ENCODE results near the gene PHACTR1.

DNA sequence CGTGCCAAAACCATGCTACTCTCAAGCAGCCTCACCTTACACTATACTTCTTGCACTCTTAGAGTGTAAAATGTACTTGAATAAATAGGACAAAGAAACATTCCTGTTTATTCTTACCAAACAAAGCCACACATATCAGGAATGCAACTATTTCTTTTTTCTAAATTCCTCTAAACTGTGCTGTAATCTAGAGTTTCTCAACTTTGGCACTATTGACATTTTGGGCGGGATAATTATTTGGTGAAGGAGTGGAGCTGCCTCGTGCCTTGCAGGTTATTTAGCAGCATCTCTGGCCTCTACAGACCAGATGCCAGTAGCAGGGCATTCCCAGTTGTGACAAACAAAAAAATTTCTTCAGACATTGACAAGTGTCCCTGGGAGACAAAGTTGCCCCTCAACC is 86.9 kb downstream of the PHACTR1 start:
- TF ChIP-seq, protein P1, sequence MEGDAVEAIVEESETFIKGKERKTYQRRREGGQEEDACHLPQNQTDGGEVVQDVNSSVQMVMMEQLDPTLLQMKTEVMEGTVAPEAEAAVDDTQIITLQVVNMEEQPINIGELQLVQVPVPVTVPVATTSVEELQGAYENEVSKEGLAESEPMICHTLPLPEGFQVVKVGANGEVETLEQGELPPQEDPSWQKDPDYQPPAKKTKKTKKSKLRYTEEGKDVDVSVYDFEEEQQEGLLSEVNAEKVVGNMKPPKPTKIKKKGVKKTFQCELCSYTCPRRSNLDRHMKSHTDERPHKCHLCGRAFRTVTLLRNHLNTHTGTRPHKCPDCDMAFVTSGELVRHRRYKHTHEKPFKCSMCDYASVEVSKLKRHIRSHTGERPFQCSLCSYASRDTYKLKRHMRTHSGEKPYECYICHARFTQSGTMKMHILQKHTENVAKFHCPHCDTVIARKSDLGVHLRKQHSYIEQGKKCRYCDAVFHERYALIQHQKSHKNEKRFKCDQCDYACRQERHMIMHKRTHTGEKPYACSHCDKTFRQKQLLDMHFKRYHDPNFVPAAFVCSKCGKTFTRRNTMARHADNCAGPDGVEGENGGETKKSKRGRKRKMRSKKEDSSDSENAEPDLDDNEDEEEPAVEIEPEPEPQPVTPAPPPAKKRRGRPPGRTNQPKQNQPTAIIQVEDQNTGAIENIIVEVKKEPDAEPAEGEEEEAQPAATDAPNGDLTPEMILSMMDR (IDR thresholded peaks at IDR 0.05; ENCODE audit: low read length), result no peak
- no peak for TF ChIP-seq EZH2 (IDR thresholded peaks at IDR 0.05; ENCODE audit: borderline replicate concordance, low read length)

Measured in OCI-LY1 (cell line).